Ovary (tissue), 10 donors: ENCODE measurements around the gene SYT17. TPM values are rescaled to one million over a fixed set of nuclear protein-coding genes. Genes with fewer than 3 reads are reported as not detected.
A peak's percentile ranks its signal among the peaks of the same experiment; 100 is the strongest.

Experiments used
- DNase-seq, 5 donors: peaks; one replicate each; pipeline ENCODE4 v3.0.0-alpha.2; 2019 to 2020
- H3K27ac ChIP-seq, 2 donors: fragments of 200-600 bp; one replicate each; pipeline versions ENCODE4 v1.5.1 to v1.8.0; 2019 to 2022
- H3K27me3 ChIP-seq: fragments of 200-600 bp; one replicate; pipeline ENCODE4 v1.8.0; 2022
- H3K36me3 ChIP-seq: fragments of 200-600 bp; sonication (generic); one replicate; pipeline ENCODE4 v1.5.1; 2019
- H3K4me1 ChIP-seq: one replicate; pipeline ENCODE4 v1.8.1; 2013; ENCODE audit warnings: mild to moderate bottlenecking, moderate library complexity; ENCODE audit not compliant: insufficient read depth
- H3K4me3 ChIP-seq: fragments of 200-600 bp; sonication (generic); one replicate; pipeline ENCODE4 v1.5.1; 2017
- H3K9me3 ChIP-seq, 2 donors: fragments of 200-600 bp in 1 of 2; sonication (generic) in 1 of 2; one replicate each; pipeline versions ENCODE4 v1.5.1 to v1.8.1; 2013 to 2019; ENCODE audit warnings: mild to moderate bottlenecking in 1 of 2, moderate library complexity in 1 of 2
- CTCF ChIP-seq, 3 donors: fragments of 450-650 bp in 2 of 3; fragments of 200-600 bp in 1 of 3; IDR thresholded peaks; one replicate each; pipeline versions ENCODE4 v1.5.1 to v1.8.0; 2016 to 2022; ENCODE audit warnings: antibody characterized with exemption in 3 of 3, mild to moderate bottlenecking in 1 of 3
- EP300 ChIP-seq: sonication (generic); formaldehyde crosslinking; IDR thresholded peaks from one replicate; pipeline ENCODE4 v1.6.1; 2017; ENCODE audit warnings: antibody characterized with exemption
- POLR2A ChIP-seq: fragments of 450-650 bp; IDR thresholded peaks from one replicate; pipeline ENCODE4 v1.6.1; 2017; ENCODE audit warnings: antibody characterized with exemption, mild to moderate bottlenecking, moderate library complexity
- WGBS, 3 donors: extraction: QIAGEN DNeasy Blood & Tissue Kit in 1 of 3; methylation state at CpG; one replicate each; pipeline versions ENCODE4 v1.1.5 to v1.1.7; 2013 to 2017; 5-methylcytosine and 5-hydroxymethylcytosine counted together
- intact Hi-C, 4 donors: fragments of 100-400 bp; cut with DNase I; formaldehyde crosslinking; loops; one replicate each; pipeline versions ENCODE4 v1.11.0 to v1.15.1; 2022 to 2023
- long read RNA-seq, 3 donors: library from polyadenylated mRNA in 2 of 3; unstranded in 2 of 3; transcript quantifications; one replicate each; pipeline ENCODE4 v2.0.0 and lab custom pipeline, GENCODE V29; 2021 to 2026
- polyA plus RNA-seq, 2 donors: library from polyadenylated mRNA; stranded (reverse); fragments of 200-250 nt in 1 of 2; fragments of 350-450 nt in 1 of 2; fragmentation: Illumina TruSeq in 1 of 2; extraction: RNeasy Lipid Tissue Mini Kit (QIAGEN cat#74804) in 1 of 2; gene quantifications; one replicate each; pipeline ENCODE4 v1.2.3, GENCODE V29; 2013 to 2014
- total RNA-seq, 7 donors: library from RNA; depleted of rRNA in 2 of 7; stranded (reverse); fragments of >200 nt in 2 of 7; fragmentation: NEBNext Ultra II Directional in 3 of 7; extraction: Animal tissue kit (Norgen Biotek cat#: 25700) in 3 of 7; gene quantifications; one replicate each; pipeline versions ENCODE4 v1.1.0 to v1.2.4, GENCODE V29; 2016 to 2023
- donor health status: DM: no; HTN: no; CAD: no; lungs with moderate emphysema.
- donor health status: DM: no; HTN: no; CAD: no.
- donor health status: Bipolar disorder and iron deficiency.
- donor health status: DM: yes; HTN: yes; CAD: no.
- donor health status: DM: no; HTN: no; CAD: no.
- donor health status: DM: yes; HTN: yes; CAD: no.

SYT17 gene
- total RNA-seq (1 to 10 TPM in 2 of 7 donors, under 1 TPM in 5; 0.36 to 1.5 (median 0.82) TPM), polyA plus RNA-seq (under 1 TPM; 0.65 to 0.88 TPM)
- long read RNA-seq, donor 1, partial matches to known transcripts: 0 of 1 reads
- long read RNA-seq, donor 1, other reads (novel, unspliced or antisense): 1 of 1 reads
- long read RNA-seq, donor 2, partial matches to known transcripts: 0 of 1 reads
- long read RNA-seq, donor 2, other reads (novel, unspliced or antisense): 0 of 1 reads
- long read RNA-seq, donor 3, partial matches to known transcripts: 0 of 1 reads
- long read RNA-seq, donor 3, other reads (novel, unspliced or antisense): 1 of 1 reads

- H3K27me3 ChIP-seq: no peaks in the 10 kb centered on the region
- H3K4me1 ChIP-seq: peaks cover 5% of the 10 kb centered on the region
- intact Hi-C loops: no loop called here
- no peak within 1 kb of the TSS for H3K27ac ChIP-seq
- H3K9me3 ChIP-seq: no peaks in the 10 kb centered on the region
- DNase-seq: peak in 4 of 5 donors; percentile 25 to 50 (median 30)
- H3K36me3 ChIP-seq: no peaks in the 10 kb centered on the region
- H3K4me3 ChIP-seq: peak within 1 kb of the TSS; percentile 40
- 0 to 1% (median 0%) methylated on average over 34 to 63 of the region's 63 CpGs for WGBS, 3 donors
- TF ChIP-seq POLR2A: no peak
- no peak for TF ChIP-seq EP300
- TF ChIP-seq CTCF (IDR thresholded peaks at IDR 0.05): peak in 2 of 3 donors; percentile 18 to 19
Measured at GRCh38 chr16:19167710-19168370, at the start of gene SYT17. Gene SYT17, plus strand, starts transcription at chr16:19168240. Its CDS starts 407 bp downstream, at chr16:19168647.

GRCh38 chr16:19118938-19119431 is 49.1 kb upstream of the SYT17 start:
- Histone ChIP-seq H3K4me3 (peak overlapping the region; percentile 20), H3K36me3 (no peaks in the 10 kb centered on the region), H3K27ac (peak overlapping the region; percentile 14 to 92), H3K27me3 (no peaks in the 10 kb centered on the region), H3K9me3 (no peaks in the 10 kb centered on the region), H3K4me1 (peaks cover 21% of the 10 kb centered on the region)
- intact Hi-C loops: loop anchor here in 1 of 4 donors (10.0 kb wide), 1 partner anchor 314 kb away; the partner anchor contains the start of gene ARL6IP1
- WGBS, 3 donors: 3% methylated on average over 6 of the region's 6 CpGs
- no peak for TF ChIP-seq POLR2A
- no peak for TF ChIP-seq CTCF (IDR thresholded peaks at IDR 0.05)
- no peak for TF ChIP-seq EP300
- peak; percentile 50 to 75 (median 58) for DNase-seq

- H3K4me3 ChIP-seq: peak overlapping the region; percentile 20
- H3K36me3 ChIP-seq: no peaks in the 10 kb centered on the region
- intact Hi-C loops: loop anchor here in 1 of 4 donors (10.0 kb wide), 1 partner anchor 315 kb away; the partner anchor contains the start of gene ARL6IP1
- H3K27me3 ChIP-seq: no peaks in the 10 kb centered on the region
- no peak for DNase-seq
- H3K4me1 ChIP-seq: peaks cover 21% of the 10 kb centered on the region
- H3K27ac ChIP-seq: peak overlapping the region; percentile 14 to 92
- H3K9me3 ChIP-seq: no peaks in the 10 kb centered on the region
- WGBS, 3 donors: 11 to 16% (median 14%) methylated on average over 5 of the region's 5 CpGs
- TF ChIP-seq POLR2A: no peak
- no peak for TF ChIP-seq EP300
- no peak for TF ChIP-seq CTCF (IDR thresholded peaks at IDR 0.05)
Measured at GRCh38 chr16:19119564-19119963, 48.5 kb upstream of the SYT17 start.

- TF ChIP-seq EP300 (no peak), POLR2A (no peak), CTCF (IDR thresholded peaks at IDR 0.05) (no peak)
- intact Hi-C loops: no loop called here
- H3K36me3 ChIP-seq: no peaks in the 10 kb centered on the region
- no peak for DNase-seq
- peaks cover 6% of the 10 kb centered on the region for H3K4me1 ChIP-seq
- H3K4me3 ChIP-seq: no peak overlapping the region
- 77 to 92% (median 91%) methylated on average over 6 of the region's 6 CpGs for WGBS, 3 donors
- no peak overlapping the region for H3K27ac ChIP-seq
- H3K9me3 ChIP-seq: no peaks in the 10 kb centered on the region
- H3K27me3 ChIP-seq: no peaks in the 10 kb centered on the region
Measured at GRCh38 chr16:19123535-19124178, 44.4 kb upstream of the SYT17 start.
